ENCODE measurements around the gene BCAS3.

Gene BCAS3

DNA sequence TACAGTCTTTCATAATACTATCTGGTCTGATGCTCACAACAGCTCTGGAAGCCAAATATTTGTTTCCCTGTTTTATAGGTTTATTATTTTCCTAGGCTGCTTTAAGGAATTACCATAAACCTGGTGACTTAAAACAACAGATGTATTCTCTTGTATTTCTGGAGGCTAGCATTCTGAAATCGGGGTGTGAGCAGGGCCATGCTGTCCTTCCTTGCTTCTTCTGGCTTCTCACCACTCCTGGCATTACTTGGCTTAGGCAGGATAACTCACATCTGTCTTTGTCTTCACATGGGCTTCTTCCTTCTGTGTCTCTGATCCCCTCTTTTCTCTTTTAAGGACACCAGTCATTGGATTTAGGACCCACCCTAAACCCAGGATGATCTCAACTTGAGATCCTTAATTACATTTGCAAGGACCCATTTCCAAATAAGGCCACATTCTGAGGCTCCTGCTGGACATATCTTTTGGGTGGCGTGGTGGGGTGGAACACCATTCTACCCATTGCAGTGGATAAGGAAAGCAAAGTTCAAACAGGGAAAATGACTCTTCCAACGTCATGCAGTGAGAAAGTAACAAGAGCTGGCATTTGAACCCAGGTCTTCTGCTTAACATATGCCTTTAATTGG, 682.8 kb downstream of the BCAS3 start:
- H3K27ac ChIP-seq: no peak overlapping the region
- H3K4me3 ChIP-seq: no peak overlapping the region
- no peak for DNase-seq (ENCODE audit: low spot score)
- TF ChIP-seq, protein P1, sequence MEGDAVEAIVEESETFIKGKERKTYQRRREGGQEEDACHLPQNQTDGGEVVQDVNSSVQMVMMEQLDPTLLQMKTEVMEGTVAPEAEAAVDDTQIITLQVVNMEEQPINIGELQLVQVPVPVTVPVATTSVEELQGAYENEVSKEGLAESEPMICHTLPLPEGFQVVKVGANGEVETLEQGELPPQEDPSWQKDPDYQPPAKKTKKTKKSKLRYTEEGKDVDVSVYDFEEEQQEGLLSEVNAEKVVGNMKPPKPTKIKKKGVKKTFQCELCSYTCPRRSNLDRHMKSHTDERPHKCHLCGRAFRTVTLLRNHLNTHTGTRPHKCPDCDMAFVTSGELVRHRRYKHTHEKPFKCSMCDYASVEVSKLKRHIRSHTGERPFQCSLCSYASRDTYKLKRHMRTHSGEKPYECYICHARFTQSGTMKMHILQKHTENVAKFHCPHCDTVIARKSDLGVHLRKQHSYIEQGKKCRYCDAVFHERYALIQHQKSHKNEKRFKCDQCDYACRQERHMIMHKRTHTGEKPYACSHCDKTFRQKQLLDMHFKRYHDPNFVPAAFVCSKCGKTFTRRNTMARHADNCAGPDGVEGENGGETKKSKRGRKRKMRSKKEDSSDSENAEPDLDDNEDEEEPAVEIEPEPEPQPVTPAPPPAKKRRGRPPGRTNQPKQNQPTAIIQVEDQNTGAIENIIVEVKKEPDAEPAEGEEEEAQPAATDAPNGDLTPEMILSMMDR (IDR thresholded peaks at IDR 0.05): no peak

DNA sequence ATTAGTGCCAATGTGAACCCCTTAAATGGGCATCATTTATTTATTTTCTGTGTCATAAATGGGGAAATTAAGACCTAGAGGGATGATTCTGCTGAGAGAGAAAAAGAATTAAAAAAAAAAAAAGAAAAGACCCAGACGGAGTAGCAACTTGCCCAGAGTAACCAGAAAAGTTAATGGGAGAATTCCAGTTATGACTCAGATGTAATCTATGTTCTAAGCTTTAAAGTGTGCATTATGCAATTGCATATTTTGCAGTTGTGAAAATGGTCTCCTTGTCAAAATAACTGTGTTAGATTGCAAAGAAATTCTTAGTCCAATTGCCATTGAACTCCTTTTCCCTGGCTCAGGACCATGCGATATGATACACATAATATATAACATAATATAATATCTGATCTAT, 683.4 kb downstream of the BCAS3 start:
- TF ChIP-seq, protein P1 (IDR thresholded peaks at IDR 0.05): no peak
- Histone ChIP-seq H3K27ac (no peak overlapping the region), H3K4me3 (no peak overlapping the region)
- no peak for DNase-seq (ENCODE audit: low spot score)

DNA sequence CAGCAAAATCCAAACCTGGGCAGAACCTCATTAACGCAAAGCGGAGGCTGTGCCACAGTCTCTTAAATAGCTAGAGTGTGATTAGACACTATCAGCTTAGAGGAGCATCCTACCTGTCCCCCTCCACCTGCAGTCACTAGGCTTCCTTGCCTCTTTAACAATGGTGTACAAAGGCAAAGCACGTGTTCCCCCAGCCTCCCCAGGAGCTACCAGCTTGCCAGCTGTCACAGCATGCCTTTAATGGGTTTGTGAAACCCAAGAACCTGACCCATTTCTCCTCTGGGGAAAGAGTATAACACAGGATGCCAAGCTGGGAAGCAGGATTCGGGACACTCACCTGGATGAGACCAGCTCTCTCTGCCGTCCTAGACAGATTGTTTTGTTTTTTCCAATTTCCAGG, 684.7 kb downstream of the BCAS3 start:
- no peak for DNase-seq (ENCODE audit: low spot score)
- TF ChIP-seq, protein P1 (IDR thresholded peaks at IDR 0.05): no peak
- Histone ChIP-seq H3K4me3 (no peak overlapping the region), H3K27ac (no peak overlapping the region)

DNA sequence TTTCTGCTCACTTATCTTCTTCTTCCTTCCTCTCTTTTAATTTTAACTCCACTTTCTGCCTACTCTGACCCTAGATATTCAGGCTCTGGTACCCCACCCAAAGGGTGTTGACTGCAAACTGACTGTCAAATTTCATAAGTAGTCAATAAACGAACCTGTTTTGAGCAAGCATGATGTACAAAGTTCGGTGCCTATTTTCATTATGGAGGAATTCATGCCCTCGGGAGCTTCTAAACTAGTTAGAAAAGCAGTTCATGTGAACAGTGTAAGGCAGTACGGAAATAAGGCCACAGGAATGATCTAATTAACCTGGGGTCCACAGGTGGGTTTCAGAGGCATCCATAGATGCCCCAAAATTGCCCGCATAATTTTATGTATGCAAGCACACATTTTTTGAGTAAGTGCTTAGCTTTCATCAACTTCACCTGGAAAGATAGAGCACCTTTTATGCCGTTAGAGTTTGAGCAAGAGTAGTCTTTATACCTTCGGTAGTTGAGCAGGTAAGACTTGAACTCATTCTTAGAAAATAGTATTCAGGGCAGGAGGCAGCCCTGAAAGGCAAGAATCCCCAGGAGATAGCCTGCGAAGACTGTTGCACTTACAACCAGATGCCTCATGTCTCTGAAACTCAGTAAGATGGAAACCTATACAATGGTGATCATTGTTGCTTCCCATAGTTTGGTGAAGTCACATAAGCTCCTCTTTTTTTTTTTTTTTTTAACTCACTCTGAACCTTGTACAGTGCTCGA, 685.4 kb downstream of the BCAS3 start:
- H3K27ac ChIP-seq: no peak overlapping the region
- TF ChIP-seq, protein P1 (IDR thresholded peaks at IDR 0.05): no peak
- H3K4me3 ChIP-seq: no peak overlapping the region
- no peak for DNase-seq (ENCODE audit: low spot score)

DNA sequence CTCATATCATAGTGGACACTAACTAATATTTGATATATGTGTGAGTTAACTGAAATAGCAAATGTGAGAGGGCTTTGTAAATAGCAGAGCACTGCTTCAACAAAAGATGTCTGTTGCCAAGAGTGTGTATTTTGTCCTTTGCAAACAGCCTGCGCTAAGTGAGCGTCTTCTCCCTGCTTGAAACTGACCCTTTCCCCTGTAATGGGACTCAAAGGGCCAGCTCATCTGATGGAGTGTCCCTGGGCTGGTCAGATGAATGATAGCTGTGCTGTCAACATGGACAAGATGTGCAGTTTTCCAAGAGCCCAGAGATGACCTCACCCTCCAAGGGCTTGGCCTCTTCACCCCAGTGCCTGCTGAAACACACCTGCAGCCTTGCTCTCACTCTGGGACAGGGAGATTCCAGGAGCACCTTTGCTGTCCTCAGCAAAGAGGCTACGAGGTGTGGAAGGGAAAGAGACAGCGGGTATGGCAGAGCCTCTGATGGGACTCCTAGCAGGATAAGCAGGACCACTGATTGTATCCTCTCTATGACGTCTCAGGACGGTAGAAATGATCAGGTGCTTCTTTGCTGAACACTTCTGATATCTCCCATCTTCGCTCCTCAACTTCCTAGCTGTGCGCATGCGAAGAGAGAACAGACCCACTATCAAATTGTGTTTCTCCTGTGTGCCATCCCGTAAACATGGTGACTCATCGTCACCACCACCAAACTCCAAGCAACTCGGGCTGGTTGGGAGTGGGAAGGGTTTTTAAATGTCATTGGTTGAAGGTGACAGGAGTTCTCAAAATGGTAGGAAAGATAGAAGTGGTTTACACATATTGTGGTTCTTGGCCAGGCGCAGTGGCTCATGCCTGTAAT, 686.2 kb downstream of the BCAS3 start:
- TF ChIP-seq, protein P1 (IDR thresholded peaks at IDR 0.05): no peak
- no peak for DNase-seq (ENCODE audit: low spot score)
- H3K4me3 ChIP-seq: no peak overlapping the region
- no peak overlapping the region for H3K27ac ChIP-seq

DNA sequence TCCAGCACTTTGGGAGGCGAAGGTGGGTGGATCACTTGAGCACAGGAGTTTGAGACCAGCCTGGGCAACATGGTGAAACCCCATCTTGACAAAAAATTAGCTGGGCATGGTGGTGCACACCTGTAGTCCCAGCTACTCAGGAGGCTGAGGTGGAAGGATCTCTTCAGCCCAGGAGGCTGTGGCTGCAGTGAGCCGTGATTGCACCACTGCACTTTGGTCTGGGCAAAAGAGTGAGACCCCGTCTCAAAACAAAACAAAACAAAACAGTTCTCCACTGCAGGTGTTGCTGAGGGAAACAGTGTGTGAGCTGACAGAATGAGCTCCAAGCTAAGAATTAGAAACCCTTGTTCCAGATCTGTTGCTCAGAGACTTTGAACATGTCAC, 686.8 kb downstream of the BCAS3 start:
- no peak for DNase-seq (ENCODE audit: low spot score)
- TF ChIP-seq, protein P1 (IDR thresholded peaks at IDR 0.05): no peak

More for the DNA sequence above, 686.8 kb downstream of the BCAS3 start:
- Histone ChIP-seq H3K4me3 (no peak overlapping the region), H3K27ac (no peak overlapping the region)
